MM.1S (cell line): ENCODE results near the gene PRDM5.

Source experiments
- EZH2 ChIP-seq: fragments of 300-600 bp; sonication (generic); optimal IDR thresholded peaks from 2 replicates; pipeline ENCODE3; 2017; ENCODE audit warnings: low read depth, mild to moderate bottlenecking, antibody characterized with exemption, low read length, mixed read lengths
- TF ChIP-seq, protein P1 (sequence below): fragments of 300-600 bp; sonication (generic); IDR thresholded peaks from 2 replicates; pipeline ENCODE4 v1.5.1; 2016; ENCODE audit warnings: antibody characterized with exemption, low read length, mixed read lengths

DNA sequence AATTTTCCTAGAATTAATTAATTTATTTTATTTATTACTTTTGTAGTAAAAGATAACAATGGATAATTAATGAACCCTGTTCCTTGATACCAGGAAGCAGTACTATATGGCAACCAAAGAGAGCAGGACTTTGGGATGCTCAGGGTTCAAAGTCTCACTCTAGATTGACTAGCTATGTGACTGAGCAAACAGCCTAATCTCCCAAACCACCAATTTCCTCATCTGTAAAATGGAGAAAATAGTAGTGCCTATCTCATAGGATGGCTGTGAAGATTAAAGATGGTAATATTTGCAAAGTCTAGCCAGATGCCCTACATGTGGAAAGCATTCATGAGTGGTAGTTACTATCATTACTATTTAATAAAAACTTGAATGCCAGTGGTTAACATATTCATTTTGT is 97.6 kb downstream of the PRDM5 start:
- TF ChIP-seq, protein P1, sequence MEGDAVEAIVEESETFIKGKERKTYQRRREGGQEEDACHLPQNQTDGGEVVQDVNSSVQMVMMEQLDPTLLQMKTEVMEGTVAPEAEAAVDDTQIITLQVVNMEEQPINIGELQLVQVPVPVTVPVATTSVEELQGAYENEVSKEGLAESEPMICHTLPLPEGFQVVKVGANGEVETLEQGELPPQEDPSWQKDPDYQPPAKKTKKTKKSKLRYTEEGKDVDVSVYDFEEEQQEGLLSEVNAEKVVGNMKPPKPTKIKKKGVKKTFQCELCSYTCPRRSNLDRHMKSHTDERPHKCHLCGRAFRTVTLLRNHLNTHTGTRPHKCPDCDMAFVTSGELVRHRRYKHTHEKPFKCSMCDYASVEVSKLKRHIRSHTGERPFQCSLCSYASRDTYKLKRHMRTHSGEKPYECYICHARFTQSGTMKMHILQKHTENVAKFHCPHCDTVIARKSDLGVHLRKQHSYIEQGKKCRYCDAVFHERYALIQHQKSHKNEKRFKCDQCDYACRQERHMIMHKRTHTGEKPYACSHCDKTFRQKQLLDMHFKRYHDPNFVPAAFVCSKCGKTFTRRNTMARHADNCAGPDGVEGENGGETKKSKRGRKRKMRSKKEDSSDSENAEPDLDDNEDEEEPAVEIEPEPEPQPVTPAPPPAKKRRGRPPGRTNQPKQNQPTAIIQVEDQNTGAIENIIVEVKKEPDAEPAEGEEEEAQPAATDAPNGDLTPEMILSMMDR, result no peak
- no peak for TF ChIP-seq EZH2
